Activated CD4-positive, alpha-beta T cell treated with anti-CD3 and anti-CD28 coated beads, Interleukin-2, amount 50 U/mL, for 48 hours (primary cell): ENCODE data around the gene POLE4.

Experiments used
- DNase-seq, 2 experiments: peaks; one replicate each; pipeline ENCODE4 v3.0.0-alpha.2; 2020

Gene POLE4

DNA sequence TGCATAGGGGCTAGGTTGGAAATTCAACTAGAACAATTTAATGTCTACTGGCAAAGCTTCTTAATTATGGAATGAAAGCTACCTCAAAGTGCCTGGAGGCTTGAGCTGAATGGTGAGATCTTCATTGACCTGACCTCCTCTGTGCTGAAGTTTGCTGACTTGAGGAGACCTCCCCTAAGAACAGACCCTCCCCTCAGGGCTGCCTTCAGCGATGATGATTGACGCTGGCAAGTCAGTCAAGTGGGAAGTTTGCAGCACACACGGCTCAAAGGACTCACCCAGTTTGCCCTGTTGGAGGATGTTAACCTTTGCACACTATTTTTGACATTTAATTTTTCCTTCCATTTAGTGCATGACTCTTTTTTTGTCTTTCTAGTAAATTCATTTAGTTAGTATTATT, 17.2 kb upstream of the POLE4 start:
- no peak for DNase-seq

- DNase-seq: no peak
Measured at GRCh38 chr2:74942263-74942662, 16.2 kb upstream of the POLE4 start.

DNA sequence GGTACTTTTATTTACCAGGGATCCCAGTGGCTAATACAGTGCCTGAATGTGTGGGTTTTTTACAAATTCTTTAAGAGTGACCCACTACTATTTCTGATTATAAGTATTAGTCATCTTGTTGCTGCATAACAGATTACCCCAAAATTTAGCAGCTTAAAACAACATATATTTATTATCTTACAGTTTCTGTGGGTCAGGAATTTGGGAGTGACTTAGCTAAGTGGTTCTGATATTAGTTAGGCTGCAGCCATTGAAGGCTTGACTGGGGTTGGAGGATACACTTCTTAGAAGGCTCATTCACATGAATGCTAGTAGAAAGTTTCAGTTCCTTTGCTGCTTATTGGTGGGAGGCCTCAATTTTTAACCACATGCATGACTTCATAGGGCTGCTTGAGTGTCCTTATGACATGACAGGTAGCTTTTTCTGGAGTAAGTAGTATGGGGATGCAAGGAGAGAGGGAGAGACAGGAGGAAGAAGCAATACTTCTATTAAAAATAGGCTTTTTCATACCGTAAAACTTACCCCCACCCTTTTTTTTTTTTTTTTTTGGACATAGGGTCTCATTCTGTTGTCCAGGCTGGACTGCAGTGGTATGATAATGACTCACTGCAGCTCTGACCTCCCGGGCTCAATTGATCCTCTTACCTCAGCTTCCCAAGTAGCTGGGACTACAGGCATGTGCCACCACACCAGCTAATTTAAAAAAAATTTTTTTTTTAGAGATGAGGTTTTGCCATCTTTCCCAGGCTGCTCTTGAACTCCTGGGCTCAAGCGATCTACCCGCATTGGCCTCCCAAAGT, 13.3 kb upstream of the POLE4 start:
- no peak for DNase-seq

DNA sequence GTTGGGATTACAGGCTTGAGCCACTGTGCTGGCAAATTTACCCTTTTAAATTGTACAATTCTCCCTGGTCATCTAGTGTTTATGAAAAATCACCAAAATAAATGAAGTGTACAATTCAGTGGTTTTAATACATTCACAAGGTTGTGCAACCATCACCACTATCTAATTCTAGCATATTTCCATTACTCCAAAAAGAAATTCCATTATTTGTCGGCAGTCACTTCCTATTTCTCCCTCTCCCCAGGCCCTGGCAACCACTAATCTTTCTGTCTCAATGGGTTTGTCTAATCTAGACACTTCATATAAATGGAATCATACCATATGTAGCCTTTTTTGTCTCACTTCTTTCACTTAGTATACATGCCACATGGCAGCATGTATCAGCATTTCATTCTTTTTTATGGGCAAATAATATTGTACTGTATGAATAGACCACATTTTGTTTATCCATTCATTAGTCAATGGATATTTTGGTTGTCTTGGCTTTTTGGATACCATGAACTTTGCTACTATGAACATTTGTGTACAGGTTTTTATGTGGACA, 12.6 kb upstream of the POLE4 start:
- DNase-seq: no peak

DNA sequence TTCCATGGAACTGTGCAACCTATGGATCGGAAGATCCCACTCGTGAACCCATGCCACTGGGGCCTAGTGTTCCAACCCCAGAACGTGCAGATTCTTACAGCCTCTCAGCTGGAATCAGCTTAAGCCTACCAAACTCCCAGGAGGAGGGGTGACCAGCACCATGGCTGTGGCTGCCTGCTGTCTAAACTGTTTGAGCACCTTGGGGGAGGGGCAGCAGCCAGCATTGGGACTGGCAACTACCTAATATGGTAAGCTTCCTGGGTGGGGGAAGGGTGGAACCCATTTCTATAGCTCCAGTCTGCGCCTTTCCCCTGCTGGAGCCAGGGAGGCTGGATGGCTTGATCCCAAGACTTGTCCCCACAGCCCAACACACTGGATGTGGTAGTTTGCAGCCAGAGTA, 10.7 kb upstream of the POLE4 start:
- no peak for DNase-seq

DNA sequence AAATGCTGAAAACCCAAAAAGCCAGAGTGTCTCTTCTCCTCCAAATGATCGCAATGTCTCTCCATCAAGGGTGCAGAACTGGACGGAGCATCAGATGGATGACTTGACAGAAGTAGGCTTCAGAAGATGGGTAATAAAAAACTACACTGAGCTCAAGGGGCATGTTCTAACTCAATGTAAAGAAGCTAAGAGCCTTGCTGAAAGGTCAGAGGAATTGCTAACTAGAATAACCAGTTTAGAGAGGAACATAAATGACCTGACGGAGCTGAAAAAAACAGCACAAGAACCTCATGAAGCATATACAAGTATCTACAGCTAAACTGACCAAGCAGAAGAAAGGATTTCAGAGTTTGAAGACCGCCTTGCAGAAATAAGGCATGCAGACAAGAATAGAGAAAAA, 9.7 kb upstream of the POLE4 start:
- DNase-seq: no peak

GRCh38 chr2:74951211-74951754, 7.2 kb upstream of the POLE4 start:
- DNase-seq: no peak

DNA sequence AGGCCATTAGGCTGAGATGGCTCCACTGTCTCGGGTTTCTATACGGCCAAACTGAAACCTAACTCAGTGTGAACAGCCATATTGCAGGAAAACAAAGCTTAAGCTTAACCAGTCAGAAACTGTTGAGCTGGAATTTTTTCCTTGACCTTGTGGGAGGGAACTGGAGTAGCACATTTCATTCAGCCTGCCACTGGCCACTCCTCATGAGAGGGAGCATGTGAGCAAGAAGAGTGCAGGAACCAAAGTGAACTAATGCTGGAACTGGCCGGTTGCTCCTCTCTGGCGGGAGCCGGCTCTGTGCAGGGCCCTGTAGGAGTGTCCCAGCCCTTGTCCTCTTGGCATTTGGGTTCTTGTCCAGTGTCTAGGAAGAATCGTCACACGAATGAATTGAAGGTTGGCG, 5.9 kb upstream of the POLE4 start:
- no peak for DNase-seq

GRCh38 chr2:74953796-74954499, 4.5 kb upstream of the POLE4 start:
- no peak for DNase-seq

- DNase-seq: no peak
Measured at GRCh38 chr2:74954500-74954874, 4.0 kb upstream of the POLE4 start.

DNA sequence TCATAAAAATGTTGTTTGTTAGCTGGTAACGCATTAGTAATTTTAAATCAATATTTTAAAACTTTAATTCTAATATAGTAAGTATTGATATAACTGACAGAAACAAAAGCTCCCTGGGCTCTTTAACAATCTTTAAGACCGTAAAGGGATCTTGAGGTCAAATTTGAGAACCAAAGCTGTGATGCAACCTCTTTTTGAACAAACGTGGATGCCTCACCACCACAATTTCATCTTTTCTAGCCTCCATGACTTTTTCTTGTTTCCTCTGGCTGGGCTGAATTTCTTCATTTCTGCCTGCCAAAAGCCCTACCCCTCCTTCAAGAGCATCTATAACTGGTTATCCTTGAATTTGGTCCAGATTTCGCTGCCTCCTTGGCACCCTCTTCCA, 563 bp upstream of the POLE4 start:
- no peak for DNase-seq

- no peak for DNase-seq
Measured at GRCh38 chr2:74959106-74959751, 786 bp downstream of the POLE4 start.

DNA sequence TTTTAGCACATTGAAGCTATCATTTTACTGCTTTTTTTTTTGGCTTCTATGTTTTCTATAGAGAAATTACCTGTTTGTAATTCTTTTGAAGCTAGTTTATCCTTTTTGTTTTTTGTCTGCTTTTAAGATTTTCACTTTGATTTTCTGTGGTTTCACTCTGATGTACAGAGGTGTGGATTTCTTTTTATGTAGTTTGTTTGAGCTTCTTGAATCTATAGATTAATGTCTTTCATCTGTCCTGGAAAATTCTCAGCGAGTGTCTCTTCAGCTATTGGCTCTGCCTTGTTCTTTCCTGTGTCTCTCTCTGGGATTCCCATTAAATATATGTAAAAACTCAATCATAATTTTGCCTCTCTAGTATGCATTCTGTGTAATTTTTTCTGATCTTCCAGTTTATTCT, 8.4 kb downstream of the POLE4 start:
- no peak for DNase-seq

DNA sequence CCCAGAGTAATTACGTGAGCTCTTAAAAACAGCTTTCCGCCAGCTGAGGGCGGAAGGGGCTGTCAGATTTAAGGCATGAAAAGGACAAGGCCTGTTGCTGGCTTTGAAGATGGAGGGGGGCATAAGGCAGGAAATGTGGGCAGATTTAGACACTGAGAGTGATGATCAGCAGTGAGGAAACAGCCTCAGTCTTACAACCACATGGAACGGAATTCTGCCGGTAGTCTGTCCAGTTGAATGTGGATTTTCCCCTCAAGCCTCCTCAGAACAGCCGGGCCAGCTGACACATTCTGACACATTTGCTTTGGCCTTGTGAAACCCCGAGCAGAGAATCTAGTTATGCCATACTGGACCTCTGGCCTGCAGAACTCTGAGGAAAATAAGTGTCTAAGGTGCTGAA, 16.6 kb downstream of the POLE4 start:
- no peak for DNase-seq

DNA sequence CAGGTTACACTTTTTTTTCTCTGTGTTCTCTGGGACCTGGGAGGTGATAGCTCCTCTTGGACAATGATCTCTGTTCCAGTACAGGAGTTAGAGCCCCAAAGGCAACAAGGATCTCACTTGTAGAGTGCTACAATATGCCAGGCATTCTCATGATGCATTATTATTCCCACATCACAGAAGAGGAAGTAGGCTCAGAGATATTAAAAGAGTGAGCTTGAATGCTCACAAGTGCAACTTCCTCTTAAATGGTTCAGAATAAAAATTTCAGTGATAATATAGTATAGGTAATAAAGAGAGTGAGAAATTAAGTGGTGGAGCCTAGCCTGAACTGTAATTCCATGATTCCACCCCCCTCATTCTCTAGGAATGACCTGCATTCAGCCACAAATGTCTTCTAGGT, 21.4 kb downstream of the POLE4 start:
- no peak for DNase-seq

DNA sequence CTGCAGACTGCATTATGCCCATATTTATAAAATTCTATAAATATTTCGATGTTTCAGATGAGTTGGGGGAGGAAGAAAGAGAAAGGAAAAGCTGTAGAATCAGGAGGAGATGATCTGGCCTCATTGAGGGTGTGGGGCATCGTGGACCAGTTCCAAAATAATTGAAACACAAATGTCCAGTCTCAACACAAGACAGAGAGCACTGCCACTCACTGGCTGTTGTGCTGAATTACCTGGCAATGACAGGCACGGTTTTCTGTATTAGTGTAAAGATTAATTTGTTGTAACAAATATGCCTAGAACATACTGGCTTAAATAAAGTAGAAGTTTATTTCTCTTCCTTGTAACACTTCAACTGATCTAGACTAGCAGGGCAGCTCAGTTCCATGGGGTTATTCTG, 24.1 kb downstream of the POLE4 start:
- no peak for DNase-seq

DNA sequence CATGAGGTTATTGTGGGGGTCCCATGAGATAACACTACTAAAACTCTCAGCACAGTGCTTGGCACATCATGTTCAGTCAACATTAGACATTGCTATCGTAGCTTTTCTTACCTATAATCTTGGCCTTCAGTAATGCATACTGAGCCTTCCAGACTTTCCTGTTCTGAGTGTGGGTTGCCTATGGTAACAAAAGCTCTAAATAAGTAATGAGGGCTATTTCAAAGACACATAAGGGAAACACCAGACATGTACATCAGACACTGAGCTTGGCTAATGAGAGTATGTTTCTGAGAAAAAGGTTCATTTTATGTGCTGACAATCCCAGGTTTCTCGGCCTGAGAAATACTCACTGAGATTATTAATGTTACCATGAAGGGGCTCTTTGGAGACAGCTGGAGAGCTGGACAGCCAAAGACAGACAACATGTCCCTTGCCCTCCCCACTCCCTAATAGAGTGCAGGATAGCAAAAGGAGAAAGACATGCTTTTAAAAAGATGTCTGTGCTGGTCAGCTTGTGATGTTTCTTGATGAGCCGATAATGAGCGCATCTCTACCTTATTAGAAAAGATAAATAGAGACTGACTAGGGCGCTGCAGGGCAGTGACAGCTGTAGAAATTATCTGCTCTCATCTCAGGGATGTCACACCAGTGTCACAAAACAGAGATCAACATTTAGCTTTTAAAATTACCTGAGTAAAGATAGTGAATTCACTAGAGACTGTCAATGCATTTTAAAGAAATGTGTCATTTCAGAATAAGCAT, 25.4 kb downstream of the POLE4 start:
- no peak for DNase-seq

GRCh38 chr2:74984947-74985637, 26.6 kb downstream of the POLE4 start:
- DNase-seq: no peak

DNA sequence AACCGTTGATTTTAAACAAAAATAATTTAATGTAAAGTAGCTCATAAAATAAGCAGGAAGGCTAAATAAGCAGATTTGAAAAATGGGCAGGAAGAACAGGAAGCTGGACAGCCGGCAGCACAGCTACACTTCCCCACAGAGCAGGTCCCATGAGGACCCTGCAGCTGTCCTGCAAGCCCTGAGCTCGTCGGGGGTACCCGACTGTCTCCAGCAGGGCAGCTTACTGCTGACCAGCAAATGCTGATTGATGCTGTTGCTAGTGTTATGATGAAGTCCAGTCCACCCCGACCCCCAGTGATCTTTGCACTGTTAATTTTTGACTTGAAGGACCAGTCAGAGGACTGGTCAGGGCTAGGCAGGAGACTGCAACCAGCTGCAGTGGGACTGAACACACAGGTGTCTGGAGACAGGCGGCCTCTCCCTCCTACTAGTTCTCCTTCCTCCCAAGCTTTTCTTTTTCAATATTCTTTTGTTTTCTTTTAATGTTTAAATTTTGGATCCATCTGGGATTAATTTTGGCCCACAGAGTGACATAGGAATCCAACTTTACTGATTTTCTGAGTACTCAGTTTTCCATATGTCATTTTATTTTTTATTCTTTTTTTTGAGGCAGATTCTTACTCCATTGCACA, 27.7 kb downstream of the POLE4 start:
- no peak for DNase-seq

DNA sequence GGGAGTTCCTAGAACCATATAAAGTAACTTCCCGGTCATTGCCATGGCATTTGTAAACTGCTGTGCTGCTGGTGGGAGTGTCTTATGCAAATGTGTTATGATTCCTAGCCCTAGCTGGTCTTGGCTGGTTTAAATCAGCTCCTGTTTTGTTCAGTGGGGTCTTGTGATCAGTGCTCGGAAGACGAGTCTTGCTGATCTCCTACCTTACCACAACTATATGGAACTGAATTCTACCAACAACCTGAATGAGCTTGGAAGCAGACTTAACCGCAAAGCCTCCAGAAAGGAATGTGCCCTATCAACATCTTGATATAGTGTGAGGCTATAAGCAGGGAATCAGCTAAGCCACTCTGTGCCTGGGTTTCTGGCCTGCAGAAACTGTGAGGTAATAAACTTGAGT, 33.5 kb downstream of the POLE4 start:
- no peak for DNase-seq

GRCh38 chr2:74999468-74999867, 41.0 kb downstream of the POLE4 start:
- no peak for DNase-seq

- DNase-seq: no peak
Measured at GRCh38 chr2:75002007-75002406, 43.6 kb downstream of the POLE4 start.
